Stimulated activated CD8-positive, alpha-beta memory T cell treated with anti-CD3 and anti-CD28 coated beads, Interleukin-7, amount 100 ng/mL, for 24 hours (primary cell): Measurements from ENCODE around the gene IGSF1.

ENCODE experiments used
- DNase-seq: peaks from one replicate; pipeline ENCODE4 v3.0.0-alpha.2; 2020; ENCODE audit warnings: low read depth

The IGSF1 gene

GRCh38 chrX:131288738-131289511 is at the start of gene IGSF1:
TSS of gene IGSF1 (minus strand) at chrX:131289306. CDS start at chrX:131286674, 2,632 bp downstream.
- no peak for DNase-seq

- no peak for DNase-seq
Measured at GRCh38 chrX:131332331-131332730, 43.2 kb upstream of the IGSF1 start.

- DNase-seq, result no peak
Measured at GRCh38 chrX:131331152-131331551, 42.0 kb upstream of the IGSF1 start.

GRCh38 chrX:131330735-131331134 is 41.6 kb upstream of the IGSF1 start:
- no peak for DNase-seq

- no peak for DNase-seq
Measured at GRCh38 chrX:131322651-131323050, 33.5 kb upstream of the IGSF1 start.

- DNase-seq, result no peak
Measured at GRCh38 chrX:131317326-131317725, 28.2 kb upstream of the IGSF1 start.

GRCh38 chrX:131316260-131316659 is 27.2 kb upstream of the IGSF1 start:
- DNase-seq, result no peak

- no peak for DNase-seq
Measured at GRCh38 chrX:131308980-131309379, 19.9 kb upstream of the IGSF1 start.

GRCh38 chrX:131306601-131307000 is 17.5 kb upstream of the IGSF1 start:
- no peak for DNase-seq

- no peak for DNase-seq
Measured at GRCh38 chrX:131305926-131306325, 16.8 kb upstream of the IGSF1 start.

- no peak for DNase-seq
Measured at GRCh38 chrX:131302701-131303100, 13.6 kb upstream of the IGSF1 start.

- no peak for DNase-seq
Measured at GRCh38 chrX:131301155-131301554, 12.0 kb upstream of the IGSF1 start.

- no peak for DNase-seq
Measured at GRCh38 chrX:131298846-131299245, 9.7 kb upstream of the IGSF1 start.

GRCh38 chrX:131298036-131298435 is 8.9 kb upstream of the IGSF1 start:
- no peak for DNase-seq

- DNase-seq, result no peak
Measured at GRCh38 chrX:131289527-131289926, 421 bp upstream of the IGSF1 start.

- DNase-seq, result no peak
Measured at GRCh38 chrX:131288188-131288587, 918 bp downstream of the IGSF1 start.

- no peak for DNase-seq
Measured at GRCh38 chrX:131287560-131288179, 1.4 kb downstream of the IGSF1 start.

GRCh38 chrX:131279617-131280016 is 9.5 kb downstream of the IGSF1 start:
- DNase-seq, result no peak

- no peak for DNase-seq
Measured at GRCh38 chrX:131279197-131279596, 9.9 kb downstream of the IGSF1 start.

GRCh38 chrX:131277543-131278136 is 11.5 kb downstream of the IGSF1 start:
- DNase-seq, result no peak

- no peak for DNase-seq
Measured at GRCh38 chrX:131273011-131273410, 16.1 kb downstream of the IGSF1 start.

- DNase-seq, result no peak
Measured at GRCh38 chrX:131271826-131272225, 17.3 kb downstream of the IGSF1 start.

GRCh38 chrX:131271274-131271673 is 17.8 kb downstream of the IGSF1 start:
- DNase-seq, result no peak
